A673 (cell line): ENCODE results near the gene RNU6-7. TPM values are rescaled to one million over a fixed set of nuclear protein-coding genes. Genes with fewer than 3 reads are reported as not detected.

Experiments
- BruUV-seq: library from RNA; stranded (reverse); fragments of 400-500 nt; replicated peaks from 2 replicates; lab custom pipeline; 2021; lab: Mats Ljungman, UMichigan
- CTCF ChIA-PET: fragments of 300-600 bp; sonication (Branson Sonifier 250); formaldehyde crosslinking; loops from one replicate; lab custom pipeline; 2022; ENCODE audit warnings: antibody characterized with exemption; lab: Charles Lee
- POLR2A ChIA-PET: fragments of 300-600 bp; sonication (Branson Sonifier 250); formaldehyde crosslinking; loops from one replicate; lab custom pipeline; 2022; ENCODE audit warnings: antibody characterized with exemption; ENCODE audit not compliant: low non-redundant PET; lab: Charles Lee
- DNase-seq: peaks from one replicate; pipeline ENCODE4 v3.0.0-alpha.2; 2015; ENCODE audit warnings: low spot score
- H3K27ac ChIP-seq: fragments of 200-600 bp; sonication (generic); 2 replicates; pipeline ENCODE4 v1.5.1; 2016; ENCODE audit warnings: mixed run types, low read depth, mild to moderate bottlenecking, mixed read lengths, antibody characterized with exemption, low read length; ENCODE audit not compliant: poor library complexity, severe bottlenecking
- H3K27me3 ChIP-seq: fragments of 200-600 bp; sonication (generic); replicated peaks from 2 replicates; pipeline ENCODE4 v1.6.1; 2017; ENCODE audit warnings: mixed run types, low read depth, mild to moderate bottlenecking, mixed read lengths, antibody characterized with exemption, low read length; ENCODE audit not compliant: insufficient read depth, poor library complexity
- H3K36me3 ChIP-seq: fragments of 200-600 bp; sonication (generic); 2 replicates; pipeline ENCODE4 v1.6.1; 2016; ENCODE audit warnings: mixed run types, mild to moderate bottlenecking, mixed read lengths, antibody characterized with exemption, low read length; ENCODE audit not compliant: insufficient read depth, poor library complexity, severe bottlenecking
- H3K4me1 ChIP-seq: fragments of 200-600 bp; sonication (generic); 2 replicates; pipeline ENCODE4 v1.6.1; 2017; ENCODE audit warnings: mixed run types, mild to moderate bottlenecking, mixed read lengths, antibody characterized with exemption, low read length; ENCODE audit not compliant: insufficient read depth, poor library complexity, severe bottlenecking
- H3K4me3 ChIP-seq: fragments of 200-600 bp; sonication (generic); 2 replicates; pipeline ENCODE4 v1.5.1; 2016; ENCODE audit warnings: low read depth, mixed run types, mild to moderate bottlenecking, mixed read lengths, low read length; ENCODE audit not compliant: poor library complexity, severe bottlenecking
- H3K9me3 ChIP-seq: fragments of 200-600 bp; sonication (generic); 2 replicates; pipeline ENCODE4 v1.6.1; 2016; ENCODE audit warnings: mixed run types, low read depth, mild to moderate bottlenecking, mixed read lengths, antibody characterized with exemption, low read length; ENCODE audit not compliant: poor library complexity, severe bottlenecking
- EZH2 ChIP-seq: fragments of 200-600 bp; sonication (generic); IDR thresholded peaks from 2 replicates; pipeline ENCODE4 v1.6.1; 2017; ENCODE audit warnings: borderline replicate concordance, low read depth, mild to moderate bottlenecking, mixed read lengths, antibody characterized with exemption, low read length; ENCODE audit not compliant: poor library complexity, severe bottlenecking
- intact Hi-C: fragments of 100-400 bp; cut with micrococcal nuclease; formaldehyde crosslinking; loops from one replicate; pipeline ENCODE4 v1.10.0; 2022; ENCODE audit not compliant: unreplicated experiment
- total RNA-seq: library from RNA; stranded (reverse); gene quantifications from 2 replicates; pipeline ENCODE4 v1.2.3, GENCODE V29; 2021
- TF ChIP-seq, protein P1 (sequence below): fragments of 300-800, 200-600 bp; sonication (generic); conservative IDR thresholded peaks from 2 replicates; pipeline ENCODE4 v1.5.1; 2017; ENCODE audit warnings: low read depth, mild to moderate bottlenecking, antibody characterized with exemption, low read length, moderate library complexity, mixed read lengths

Gene RNU6-7
- total RNA-seq, 1 experiment from 2014 or later: not detected

DNA sequence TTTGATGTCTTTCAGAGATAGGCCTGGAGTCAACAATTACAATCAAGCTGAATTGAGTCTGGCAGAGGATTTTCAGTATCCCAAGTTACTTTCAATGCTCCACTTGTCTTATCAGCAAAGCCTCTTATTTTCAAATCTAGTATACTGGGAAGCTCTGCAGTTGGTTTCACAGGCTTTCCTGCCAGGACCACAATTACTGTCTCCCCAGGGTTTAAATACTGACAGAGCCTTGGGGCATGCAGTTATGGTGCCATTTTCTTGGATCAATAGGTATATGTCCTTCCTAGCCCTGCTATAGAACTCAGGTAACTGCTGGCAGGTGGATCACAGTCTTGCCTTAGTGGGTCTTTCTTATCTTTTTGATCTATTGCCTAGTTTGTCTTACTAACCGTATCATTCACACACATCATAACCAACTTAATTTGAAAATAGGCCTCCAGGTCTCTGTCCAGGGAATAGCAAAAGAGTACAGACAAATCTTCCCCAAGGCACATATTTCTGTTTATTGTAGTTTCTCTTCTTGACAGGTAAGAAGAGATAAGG, 23.6 kb downstream of the RNU6-7 start:
- intact Hi-C loops: no loop called here
- no peak for DNase-seq
- no peaks in the 10 kb centered on the region for H3K4me1 ChIP-seq
- no peak overlapping the region for H3K27ac ChIP-seq
- no peaks in the 10 kb centered on the region for H3K36me3 ChIP-seq
- no peaks in the 10 kb centered on the region for H3K27me3 ChIP-seq
- ChIA-PET CTCF (no interaction called here), POLR2A (no interaction called here)
- no peaks in the 10 kb centered on the region for H3K9me3 ChIP-seq
- TF ChIP-seq EZH2: no peak
- TF ChIP-seq, protein P1, sequence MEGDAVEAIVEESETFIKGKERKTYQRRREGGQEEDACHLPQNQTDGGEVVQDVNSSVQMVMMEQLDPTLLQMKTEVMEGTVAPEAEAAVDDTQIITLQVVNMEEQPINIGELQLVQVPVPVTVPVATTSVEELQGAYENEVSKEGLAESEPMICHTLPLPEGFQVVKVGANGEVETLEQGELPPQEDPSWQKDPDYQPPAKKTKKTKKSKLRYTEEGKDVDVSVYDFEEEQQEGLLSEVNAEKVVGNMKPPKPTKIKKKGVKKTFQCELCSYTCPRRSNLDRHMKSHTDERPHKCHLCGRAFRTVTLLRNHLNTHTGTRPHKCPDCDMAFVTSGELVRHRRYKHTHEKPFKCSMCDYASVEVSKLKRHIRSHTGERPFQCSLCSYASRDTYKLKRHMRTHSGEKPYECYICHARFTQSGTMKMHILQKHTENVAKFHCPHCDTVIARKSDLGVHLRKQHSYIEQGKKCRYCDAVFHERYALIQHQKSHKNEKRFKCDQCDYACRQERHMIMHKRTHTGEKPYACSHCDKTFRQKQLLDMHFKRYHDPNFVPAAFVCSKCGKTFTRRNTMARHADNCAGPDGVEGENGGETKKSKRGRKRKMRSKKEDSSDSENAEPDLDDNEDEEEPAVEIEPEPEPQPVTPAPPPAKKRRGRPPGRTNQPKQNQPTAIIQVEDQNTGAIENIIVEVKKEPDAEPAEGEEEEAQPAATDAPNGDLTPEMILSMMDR: no peak
- H3K4me3 ChIP-seq: no peak overlapping the region
- BruUV-seq: no TSS peak

DNA sequence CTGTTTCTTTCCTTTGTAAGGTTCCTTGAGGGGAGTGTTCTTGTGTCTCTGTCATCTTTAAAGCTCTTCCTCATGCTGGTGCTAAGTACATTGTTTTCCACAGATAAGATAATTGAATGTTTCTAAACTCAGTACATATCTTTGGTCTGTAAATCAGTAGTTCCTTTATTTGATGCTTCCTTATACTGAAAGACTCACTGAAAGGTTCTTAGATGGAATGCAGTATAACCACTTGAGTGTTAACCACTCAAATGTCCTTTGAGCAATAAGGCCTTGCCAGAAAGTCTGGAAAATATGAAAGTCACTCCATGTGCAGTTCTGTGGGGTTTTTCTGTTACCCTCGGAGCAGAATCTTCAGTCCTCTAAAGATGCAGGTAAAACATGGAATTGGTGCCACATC, 24.2 kb downstream of the RNU6-7 start:
- Histone ChIP-seq H3K4me1 (no peaks in the 10 kb centered on the region), H3K27me3 (no peaks in the 10 kb centered on the region), H3K36me3 (no peaks in the 10 kb centered on the region), H3K27ac (no peak overlapping the region), H3K4me3 (no peak overlapping the region), H3K9me3 (no peaks in the 10 kb centered on the region)
- no peak for TF ChIP-seq EZH2
- TF ChIP-seq, protein P1: no peak
- no peak for DNase-seq
- ChIA-PET POLR2A (no interaction called here), CTCF (no interaction called here)
- intact Hi-C loops: no loop called here
- BruUV-seq: no TSS peak

DNA sequence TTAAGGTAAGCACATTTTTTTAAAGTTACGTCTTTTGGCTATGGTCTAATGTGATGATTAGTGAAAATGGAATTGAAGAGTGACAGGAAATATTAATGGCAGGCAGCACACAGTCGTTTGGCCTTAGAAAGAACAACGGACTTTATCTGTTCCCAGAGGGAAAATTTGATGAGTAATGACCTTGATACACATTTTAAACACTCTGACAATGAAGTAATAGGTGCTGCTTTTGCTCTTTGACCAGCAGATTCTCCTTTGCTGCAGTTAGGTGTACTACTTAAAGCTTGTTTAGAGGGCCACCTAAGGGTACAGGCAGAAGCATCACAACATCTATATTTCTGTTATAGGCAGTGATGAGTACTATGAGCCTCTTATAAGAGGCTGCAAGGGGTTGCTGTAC, 28.3 kb downstream of the RNU6-7 start:
- BruUV-seq: no TSS peak
- Histone ChIP-seq H3K4me1 (no peaks in the 10 kb centered on the region), H3K9me3 (no peaks in the 10 kb centered on the region), H3K27me3 (no peaks in the 10 kb centered on the region), H3K27ac (no peak overlapping the region), H3K4me3 (no peak overlapping the region), H3K36me3 (no peaks in the 10 kb centered on the region)
- CTCF ChIA-PET: no interaction called here
- intact Hi-C loops: no loop called here
- POLR2A ChIA-PET: no interaction called here
- no peak for TF ChIP-seq EZH2
- TF ChIP-seq, protein P1: no peak
- no peak for DNase-seq
